HG02938 (cell line): ENCODE measurements around the gene SLC4A2.
"Not testable (repeated sequence)": the region's sequence is repeated elsewhere in the genome, so short reads cannot be mapped to it uniquely, and the experiment has no call there.

Experiments
- ATAC-seq: cut with Tn5 transposase; IDR thresholded peaks from one replicate; pipeline ENCODE4 v1.9.1; 2021; ENCODE audit warnings: mild to moderate bottlenecking, moderate library complexity; ENCODE audit not compliant: unreplicated experiment

The SLC4A2 gene, protein sequence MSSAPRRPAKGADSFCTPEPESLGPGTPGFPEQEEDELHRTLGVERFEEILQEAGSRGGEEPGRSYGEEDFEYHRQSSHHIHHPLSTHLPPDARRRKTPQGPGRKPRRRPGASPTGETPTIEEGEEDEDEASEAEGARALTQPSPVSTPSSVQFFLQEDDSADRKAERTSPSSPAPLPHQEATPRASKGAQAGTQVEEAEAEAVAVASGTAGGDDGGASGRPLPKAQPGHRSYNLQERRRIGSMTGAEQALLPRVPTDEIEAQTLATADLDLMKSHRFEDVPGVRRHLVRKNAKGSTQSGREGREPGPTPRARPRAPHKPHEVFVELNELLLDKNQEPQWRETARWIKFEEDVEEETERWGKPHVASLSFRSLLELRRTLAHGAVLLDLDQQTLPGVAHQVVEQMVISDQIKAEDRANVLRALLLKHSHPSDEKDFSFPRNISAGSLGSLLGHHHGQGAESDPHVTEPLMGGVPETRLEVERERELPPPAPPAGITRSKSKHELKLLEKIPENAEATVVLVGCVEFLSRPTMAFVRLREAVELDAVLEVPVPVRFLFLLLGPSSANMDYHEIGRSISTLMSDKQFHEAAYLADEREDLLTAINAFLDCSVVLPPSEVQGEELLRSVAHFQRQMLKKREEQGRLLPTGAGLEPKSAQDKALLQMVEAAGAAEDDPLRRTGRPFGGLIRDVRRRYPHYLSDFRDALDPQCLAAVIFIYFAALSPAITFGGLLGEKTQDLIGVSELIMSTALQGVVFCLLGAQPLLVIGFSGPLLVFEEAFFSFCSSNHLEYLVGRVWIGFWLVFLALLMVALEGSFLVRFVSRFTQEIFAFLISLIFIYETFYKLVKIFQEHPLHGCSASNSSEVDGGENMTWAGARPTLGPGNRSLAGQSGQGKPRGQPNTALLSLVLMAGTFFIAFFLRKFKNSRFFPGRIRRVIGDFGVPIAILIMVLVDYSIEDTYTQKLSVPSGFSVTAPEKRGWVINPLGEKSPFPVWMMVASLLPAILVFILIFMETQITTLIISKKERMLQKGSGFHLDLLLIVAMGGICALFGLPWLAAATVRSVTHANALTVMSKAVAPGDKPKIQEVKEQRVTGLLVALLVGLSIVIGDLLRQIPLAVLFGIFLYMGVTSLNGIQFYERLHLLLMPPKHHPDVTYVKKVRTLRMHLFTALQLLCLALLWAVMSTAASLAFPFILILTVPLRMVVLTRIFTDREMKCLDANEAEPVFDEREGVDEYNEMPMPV

DNA sequence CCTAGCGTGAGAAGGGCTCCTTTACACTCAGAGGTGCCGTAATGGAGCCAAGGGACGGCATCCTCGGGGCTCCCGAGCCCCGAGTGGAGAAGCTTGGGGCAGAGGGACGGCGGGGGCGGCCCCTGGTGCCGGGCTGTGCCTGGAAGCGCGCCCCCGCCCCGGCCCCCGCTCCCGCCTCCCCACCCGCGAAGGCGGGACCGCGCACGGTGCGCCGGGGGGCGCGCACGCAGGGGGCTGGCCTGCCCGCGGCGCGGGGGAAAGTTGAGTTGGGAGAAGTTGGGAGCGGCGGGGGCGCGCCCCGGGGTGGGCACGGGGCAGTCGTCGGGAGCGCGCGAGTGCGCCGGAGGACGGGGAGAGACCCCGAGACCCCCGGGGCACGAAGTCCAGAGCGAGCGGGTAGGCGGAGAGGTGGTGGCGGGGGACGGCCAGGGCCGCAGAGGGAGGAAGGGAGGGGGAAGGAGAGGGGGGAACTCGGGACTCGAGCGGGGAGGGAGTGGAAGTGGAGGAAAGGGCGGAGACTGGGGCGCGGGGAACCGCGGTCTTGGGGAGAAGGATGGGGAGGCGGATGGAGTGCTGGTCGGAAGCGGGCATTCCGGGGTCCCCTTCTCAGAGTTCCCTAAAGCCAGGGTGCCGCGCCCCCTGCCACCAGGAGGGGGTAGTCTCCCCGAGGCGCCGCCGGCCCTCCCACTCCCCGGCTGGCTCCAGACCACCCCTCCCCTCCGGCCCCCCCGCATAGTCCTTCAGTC, at the start of gene SLC4A2:
TSS of gene SLC4A2 (plus strand) at position 223 of the 746 bp plus-strand sequence. CDS start 2,399 bp downstream, outside the sequence.
- peak; percentile 22 for ATAC-seq

DNA sequence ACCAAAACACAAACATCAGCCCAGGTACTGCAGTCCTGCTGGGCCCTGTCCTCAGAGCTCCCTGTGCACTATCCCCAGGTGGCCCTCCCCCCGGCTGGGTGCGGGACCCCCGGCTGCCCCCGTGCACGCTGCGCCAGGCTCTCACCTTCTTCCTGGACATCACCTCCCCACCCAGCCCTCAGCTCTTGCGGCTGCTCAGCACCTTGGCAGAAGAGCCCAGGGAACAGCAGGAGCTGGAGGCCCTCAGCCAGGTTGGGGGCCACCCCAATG, 49.4 kb upstream of the SLC4A2 start:
- no peak for ATAC-seq

DNA sequence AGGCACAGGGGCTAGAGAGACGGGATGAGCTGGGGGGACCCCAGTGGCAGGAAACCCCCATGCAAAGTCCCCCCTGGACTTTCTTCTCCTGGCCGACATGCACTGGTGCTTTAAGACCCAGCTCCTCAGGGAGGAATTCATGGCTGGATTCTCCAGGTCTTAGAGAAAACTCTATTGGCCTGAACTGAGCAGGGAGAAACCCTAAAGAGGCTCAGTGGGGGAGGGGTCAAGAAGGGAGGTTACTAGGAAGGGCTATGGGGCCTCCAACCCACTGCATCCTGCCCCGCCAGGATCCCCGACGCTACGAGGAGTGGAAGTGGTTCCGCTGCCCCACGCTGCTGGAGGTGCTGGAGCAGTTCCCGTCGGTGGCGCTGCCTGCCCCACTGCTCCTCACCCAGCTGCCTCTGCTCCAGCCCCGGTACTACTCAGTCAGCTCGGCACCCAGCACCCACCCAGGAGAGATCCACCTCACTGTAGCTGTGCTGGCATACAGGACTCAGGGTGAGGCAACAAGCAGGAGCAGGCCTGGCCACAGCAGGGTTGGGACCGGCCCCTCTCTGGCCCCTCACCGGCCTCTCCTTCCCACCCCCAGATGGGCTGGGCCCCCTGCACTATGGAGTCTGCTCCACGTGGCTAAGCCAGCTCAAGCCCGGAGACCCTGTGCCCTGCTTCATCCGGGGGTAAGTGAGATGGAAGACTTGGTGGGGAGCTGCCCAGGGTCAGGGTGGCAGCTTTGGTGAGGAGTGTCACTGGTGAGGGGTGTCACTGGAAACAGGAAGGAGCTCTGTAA, 48.9 kb upstream of the SLC4A2 start:
- no peak for ATAC-seq

DNA sequence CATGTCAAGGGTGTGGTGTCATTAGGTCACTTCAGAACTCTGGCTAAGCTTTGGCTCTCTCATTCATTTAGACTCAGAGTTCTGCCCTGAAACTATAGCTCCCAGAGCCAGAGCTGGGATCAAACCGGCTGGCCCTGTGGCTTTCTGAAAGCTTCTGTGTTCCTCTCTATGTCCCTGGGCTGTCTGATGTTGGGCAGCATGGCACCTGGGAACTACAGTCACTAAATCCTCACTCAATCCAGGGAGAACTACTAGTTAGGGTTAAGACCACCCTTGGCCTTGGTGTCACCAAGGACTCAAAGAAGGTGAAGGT, 48.3 kb upstream of the SLC4A2 start:
- no peak for ATAC-seq

DNA sequence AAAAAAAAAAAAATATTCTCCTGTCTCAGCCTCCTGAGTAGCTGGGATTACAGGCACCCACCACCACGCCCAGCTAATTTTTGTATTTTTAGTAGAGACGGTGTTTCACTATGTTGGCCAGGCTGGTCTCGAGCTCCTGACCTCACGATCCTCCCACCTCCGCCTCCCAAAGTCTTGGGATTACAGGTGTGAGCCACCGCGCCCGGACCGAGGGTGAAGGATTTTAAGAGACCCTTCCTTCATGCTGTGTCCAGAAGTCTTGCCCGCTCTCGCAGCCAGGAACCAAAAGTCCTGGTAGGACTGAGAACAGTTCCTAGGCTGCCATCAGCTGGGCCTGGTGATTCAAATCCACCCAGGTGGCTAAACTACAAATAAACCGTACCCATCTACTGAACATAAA, 47.8 kb upstream of the SLC4A2 start:
- ATAC-seq = not testable (repeated sequence)

DNA sequence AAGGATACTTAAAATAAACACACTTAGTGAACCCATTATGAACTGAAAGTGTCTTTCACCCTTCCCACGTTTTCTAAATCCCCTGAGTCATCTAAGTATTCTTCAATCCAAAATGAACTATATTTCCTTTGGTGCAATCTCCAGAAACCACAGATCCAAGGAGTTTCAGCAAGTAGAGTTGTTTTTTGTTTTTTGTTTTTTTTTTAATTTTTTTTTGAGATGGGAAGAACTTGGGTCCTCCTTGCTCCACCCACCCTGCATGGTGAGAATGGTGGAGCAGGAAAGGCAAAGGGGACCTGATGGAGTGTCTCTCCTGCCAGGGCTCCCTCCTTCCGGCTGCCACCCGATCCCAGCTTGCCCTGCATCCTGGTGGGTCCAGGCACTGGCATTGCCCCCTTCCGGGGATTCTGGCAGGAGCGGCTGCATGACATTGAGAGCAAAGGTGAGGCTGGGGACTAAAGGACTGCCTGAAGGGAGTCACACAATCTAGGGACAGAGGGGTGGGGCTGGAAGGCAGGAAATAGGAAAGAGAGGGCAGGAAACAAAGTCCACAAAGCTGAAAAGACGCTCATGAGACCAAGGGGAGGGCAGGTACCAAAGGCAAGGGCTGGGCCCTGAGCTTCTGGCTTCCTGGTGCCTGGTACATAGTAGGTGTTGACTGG, 47.2 kb upstream of the SLC4A2 start:
- ATAC-seq = no peak

DNA sequence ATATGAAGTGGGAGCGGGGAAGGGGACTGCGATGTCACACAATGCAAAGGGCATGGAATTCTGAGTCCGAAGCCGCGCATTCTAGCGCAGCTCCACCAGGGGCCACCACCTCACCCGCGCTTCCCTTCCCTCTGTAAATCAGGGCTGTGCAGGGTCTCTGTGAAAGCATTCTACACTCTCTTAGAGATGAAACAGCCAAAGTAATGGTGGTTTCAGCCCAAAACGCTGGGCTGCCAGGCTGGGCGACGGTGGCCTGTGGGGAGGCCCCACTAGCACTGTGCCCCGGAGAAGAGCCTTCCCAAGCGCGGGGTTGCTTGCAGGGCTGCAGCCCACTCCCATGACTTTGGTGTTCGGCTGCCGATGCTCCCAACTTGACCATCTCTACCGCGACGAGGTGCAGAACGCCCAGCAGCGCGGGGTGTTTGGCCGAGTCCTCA, 46.5 kb upstream of the SLC4A2 start:
- no peak for ATAC-seq

DNA sequence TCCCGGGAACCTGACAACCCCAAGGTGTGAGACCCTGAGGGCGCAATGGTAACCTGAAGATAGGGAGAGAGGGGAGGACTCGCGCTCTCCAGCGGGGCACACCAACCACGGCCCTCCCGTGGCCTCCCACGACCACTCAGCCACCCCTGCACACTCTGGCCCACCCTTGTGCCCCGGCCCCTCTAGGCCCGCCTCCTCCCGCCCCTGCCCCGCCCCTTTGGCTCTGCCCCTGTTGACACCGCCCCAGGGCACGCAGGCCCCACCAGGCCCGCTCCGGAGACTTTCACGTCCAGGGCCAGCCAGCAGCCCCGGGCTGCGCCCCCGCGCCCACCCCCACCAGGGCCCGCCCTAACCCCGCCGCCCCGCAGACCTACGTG, 46.0 kb upstream of the SLC4A2 start:
- no peak for ATAC-seq

DNA sequence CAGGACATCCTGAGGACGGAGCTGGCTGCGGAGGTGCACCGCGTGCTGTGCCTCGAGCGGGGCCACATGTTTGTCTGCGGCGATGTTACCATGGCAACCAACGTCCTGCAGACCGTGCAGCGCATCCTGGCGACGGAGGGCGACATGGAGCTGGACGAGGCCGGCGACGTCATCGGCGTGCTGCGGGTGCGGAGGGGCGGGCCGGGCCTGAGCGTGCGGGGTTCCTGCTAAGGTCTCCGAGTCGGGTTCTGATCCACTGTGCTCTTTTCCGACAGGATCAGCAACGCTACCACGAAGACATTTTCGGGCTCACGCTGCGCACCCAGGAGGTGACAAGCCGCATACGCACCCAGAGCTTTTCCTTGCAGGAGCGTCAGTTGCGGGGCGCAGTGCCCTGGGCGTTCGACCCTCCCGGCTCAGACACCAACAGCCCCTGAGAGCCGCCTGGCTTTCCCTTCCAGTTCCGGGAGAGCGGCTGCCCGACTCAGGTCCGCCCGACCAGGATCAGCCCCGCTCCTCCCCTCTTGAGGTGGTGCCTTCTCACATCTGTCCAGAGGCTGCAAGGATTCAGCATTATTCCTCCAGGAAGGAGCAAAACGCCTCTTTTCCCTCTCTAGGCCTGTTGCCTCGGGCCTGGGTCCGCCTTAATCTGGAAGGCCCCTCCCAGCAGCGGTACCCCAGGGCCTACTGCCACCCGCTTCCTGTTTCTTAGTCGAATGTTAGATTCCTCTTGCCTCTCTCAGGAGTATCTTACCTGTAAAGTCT, 45.5 kb upstream of the SLC4A2 start:
- ATAC-seq = peak; percentile 47

DNA sequence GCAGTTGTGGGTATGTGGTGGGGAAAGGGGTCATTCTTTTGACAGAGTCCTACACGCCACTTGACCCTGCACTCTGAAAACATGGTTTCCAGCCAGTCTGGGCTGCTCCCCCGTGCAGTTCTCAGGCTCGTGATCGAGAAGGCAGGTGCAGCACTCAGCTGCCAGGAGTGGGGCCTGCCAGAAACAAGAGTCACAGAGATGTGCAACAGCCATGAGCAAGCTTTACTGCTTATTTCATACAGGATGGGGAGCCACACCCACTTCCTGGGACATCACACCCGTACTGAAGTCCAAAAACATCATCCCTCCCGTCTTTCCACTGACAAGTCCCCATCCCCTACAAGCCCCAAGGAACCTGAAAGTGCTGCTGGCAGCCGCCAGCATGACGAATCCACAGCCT, 44.4 kb upstream of the SLC4A2 start:
- ATAC-seq = no peak

DNA sequence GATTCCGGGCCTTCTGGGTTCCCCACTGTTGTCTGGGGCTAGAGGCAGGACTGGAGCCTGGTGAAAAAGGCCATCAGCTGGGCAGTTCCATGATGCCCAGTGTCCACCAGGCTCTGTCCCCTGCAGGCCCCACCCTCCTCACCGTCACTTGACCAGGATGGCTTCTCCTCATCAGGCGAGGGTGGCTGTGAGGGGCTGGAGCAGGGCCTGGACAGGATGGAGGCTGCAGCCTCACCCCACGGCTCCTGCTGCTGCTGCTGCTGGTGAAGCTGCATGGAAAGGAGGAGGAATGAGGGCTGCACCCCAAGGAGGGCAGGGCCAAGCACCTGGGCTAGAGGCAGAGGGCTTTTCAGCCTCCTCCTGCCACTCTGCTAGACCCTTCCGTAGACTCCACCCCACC, 43.4 kb upstream of the SLC4A2 start:
- ATAC-seq = no peak

DNA sequence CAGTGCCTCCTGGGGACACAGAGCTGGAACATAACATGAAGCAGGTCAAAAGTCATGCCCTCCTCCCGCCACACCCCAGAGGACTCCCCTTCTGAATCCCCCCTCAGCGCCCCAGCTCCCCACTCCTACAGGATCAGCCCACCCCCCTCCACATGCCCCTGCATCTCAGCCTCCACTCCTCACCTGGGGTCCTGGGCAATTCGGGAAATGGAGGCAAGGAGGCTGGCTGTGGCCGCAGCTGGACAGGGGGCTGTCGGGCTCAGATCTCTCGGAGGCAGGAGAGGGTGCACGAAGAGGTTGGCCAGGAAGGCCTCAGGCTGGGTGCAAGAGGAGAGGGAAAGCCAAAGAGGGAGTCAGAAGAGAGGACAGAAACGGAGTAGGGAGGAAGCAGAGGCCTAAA, 42.9 kb upstream of the SLC4A2 start:
- ATAC-seq = no peak

DNA sequence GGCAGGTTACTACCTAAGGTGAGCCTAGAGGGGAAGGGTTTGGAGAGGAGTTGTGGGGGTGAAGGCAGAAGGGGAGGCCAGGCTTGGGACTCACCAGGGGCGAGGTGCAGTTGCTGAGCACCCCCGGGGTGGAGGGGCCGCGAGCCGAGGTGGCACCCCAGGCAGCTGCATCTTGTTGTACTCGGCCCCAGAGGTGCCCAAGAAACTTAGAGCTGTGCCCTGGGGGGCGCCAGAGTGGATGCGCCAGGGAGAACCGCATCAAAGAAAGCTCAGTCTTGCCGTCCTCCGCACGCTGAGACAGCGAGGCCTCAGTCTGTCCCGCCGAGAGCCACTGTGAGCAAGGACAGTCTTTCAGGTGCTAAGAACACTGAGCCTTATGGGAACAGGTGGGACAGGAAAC, 42.4 kb upstream of the SLC4A2 start:
- no peak for ATAC-seq

DNA sequence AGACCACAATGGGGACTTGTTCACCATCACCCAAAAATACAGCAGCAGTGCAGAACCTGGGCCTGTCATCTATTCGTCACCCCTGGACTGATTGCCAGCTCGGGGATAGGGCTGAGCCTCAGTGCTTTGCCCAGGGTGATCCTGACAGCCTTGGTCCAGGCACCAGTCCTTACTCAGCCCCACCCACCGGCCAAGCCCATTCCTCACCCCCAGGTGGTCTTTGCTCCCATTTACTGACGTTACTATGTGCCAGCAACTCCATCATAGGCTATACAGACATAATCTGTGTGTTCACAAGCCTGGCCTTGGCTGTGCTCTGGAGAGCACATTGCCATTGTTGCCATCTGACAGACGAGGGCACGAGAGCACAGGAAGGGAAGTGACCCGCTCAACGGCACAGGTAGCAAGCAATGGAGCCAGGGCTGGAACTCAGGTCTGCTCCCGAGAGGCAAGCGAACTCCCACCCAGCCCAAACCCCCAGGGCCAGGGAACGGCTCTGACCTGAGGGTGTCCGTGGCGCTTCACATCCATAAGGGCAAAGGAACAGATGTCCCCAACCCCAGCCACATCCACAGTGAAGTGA, 41.9 kb upstream of the SLC4A2 start:
- ATAC-seq = no peak

DNA sequence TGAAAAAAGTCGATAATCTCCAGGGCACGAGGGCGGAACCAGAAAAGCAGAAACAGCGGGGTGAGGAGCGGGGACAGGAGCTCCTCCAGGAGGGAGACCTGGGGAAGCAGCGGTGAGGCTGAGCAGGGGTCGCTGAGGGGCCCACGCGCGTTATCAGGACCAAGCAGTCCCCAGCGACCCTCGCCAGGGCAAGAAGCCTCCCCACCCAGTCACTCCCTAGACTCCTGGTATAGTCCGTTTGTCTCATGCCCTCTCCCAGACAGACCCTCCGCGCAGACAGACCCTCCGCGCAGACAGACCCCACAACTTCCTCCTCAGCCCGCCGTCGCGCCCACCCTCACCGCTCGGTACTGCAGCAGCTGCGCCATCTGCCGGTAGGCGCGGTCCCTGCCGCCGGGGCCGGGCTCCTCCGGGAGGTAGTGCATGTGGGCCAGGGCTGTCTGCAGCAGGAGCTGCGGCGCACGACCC, 41.4 kb upstream of the SLC4A2 start:
- ATAC-seq = no peak

DNA sequence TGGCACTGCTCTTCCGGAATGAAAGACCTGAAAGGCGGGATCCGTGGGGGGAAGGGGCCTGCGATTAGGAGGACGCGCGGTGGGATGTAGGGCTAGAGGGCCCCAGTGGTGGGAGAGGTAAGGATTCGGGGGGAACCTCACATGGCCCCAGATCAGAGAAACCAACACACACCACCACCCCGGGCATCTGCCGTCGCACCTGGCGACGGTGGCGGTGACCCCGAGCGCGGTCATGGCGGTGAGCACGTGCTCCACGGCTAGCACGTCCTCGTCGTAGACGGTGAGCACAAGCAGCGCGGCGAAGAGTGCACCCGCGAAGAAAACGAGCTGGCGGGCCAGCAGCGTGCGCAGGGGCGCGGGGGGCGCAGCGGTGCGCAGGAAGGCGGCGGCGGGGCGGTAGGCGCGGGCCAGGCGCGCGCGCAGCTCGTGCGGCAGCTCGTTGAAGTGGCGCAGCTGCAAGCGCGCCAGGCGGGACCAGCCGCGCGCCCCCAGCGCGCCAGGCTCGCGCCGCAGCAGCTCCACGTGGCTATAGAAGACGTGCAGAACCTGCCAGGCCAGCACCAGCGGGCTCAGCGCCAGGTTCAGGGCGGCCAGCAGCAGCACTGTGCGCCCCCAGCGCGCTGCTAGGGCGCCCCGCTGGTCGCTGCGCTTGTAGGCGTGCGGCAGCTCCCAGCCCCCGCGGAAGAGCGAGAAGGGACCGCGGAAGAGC, 40.8 kb upstream of the SLC4A2 start:
- no peak for ATAC-seq

DNA sequence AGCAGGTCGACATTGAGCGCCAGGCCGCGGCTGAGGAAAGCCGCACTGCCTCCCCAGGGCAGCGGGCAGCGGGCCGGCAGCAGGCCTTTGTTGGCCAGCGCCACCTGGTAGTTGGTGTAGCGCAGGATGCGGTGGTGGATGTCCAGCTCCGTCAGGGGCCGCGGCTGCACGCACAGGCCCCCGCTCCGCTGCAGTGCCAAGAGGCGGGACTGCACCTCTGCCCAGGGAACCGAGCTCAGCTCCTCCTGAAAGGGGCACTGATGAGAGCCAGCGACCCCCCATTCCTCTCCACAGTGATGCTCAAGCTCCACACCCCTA, 40.3 kb upstream of the SLC4A2 start:
- no peak for ATAC-seq

DNA sequence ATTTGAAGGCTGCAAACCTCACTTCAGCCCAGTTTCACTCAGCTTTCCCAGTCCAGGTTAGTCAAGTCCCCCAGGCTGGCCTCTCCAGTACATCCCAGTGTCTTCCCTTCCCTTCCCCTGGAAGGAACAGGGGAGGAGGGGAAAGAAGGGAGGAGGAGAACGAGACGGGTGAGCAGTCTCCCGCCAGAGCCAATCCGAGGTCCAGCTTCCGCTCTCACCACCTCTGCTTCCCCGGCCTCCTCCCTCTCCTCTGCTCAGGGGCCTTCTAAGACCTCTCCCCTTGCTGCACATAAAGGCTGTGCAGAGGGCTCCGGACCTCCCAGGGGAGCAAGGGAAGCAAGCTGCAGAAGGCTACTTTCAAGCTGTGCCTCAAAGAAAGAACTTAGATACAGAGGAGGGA, 39.2 kb upstream of the SLC4A2 start:
- no peak for ATAC-seq
